ENCODE data around the gene CDH20.

CDH20 gene

GRCh38 chr18:61371111-61371510 is 37.9 kb downstream of the CDH20 start:
- peaks cover 7% of the 10 kb centered on the region for H3K9me3 Mint-ChIP-seq

GRCh38 chr18:61379827-61380226 is 46.6 kb downstream of the CDH20 start:
- Mint-ChIP-seq H3K4me3 (no peak overlapping the region), H3K4me1 (ENCODE audit: low read depth) (no peaks in the 10 kb centered on the region), H3K27ac (no peak overlapping the region), H3K27me3 (peaks cover 4% of the 10 kb centered on the region), H3K36me3 (ENCODE audit: low read depth) (no peaks in the 10 kb centered on the region), H3K9me3 (peaks cover 7% of the 10 kb centered on the region)

More at GRCh38 chr18:61371111-61371510, 37.9 kb downstream of the CDH20 start:
- Mint-ChIP-seq H3K4me1 (ENCODE audit: low read depth) (no peaks in the 10 kb centered on the region), H3K36me3 (ENCODE audit: low read depth) (no peaks in the 10 kb centered on the region), H3K4me3 (no peak overlapping the region), H3K27ac (no peak overlapping the region), H3K27me3 (peaks cover 17% of the 10 kb centered on the region)

- Mint-ChIP-seq H3K4me3 (no peak overlapping the region), H3K36me3 (ENCODE audit: low read depth) (no peaks in the 10 kb centered on the region), H3K9me3 (no peaks in the 10 kb centered on the region), H3K4me1 (ENCODE audit: low read depth) (no peaks in the 10 kb centered on the region), H3K27ac (no peak overlapping the region), H3K27me3 (no peaks in the 10 kb centered on the region)
Measured at GRCh38 chr18:61388010-61388409, 54.8 kb downstream of the CDH20 start.

GRCh38 chr18:61394983-61395382 is 61.8 kb downstream of the CDH20 start:
- H3K36me3 Mint-ChIP-seq (ENCODE audit: low read depth): no peaks in the 10 kb centered on the region
- no peaks in the 10 kb centered on the region for H3K4me1 Mint-ChIP-seq (ENCODE audit: low read depth)
- peaks cover 4% of the 10 kb centered on the region for H3K27me3 Mint-ChIP-seq
- no peak overlapping the region for H3K27ac Mint-ChIP-seq
- H3K4me3 Mint-ChIP-seq: no peak overlapping the region
- no peaks in the 10 kb centered on the region for H3K9me3 Mint-ChIP-seq

GRCh38 chr18:61397222-61397621 is 64.0 kb downstream of the CDH20 start:
- no peaks in the 10 kb centered on the region for H3K4me1 Mint-ChIP-seq (ENCODE audit: low read depth)
- H3K36me3 Mint-ChIP-seq (ENCODE audit: low read depth): no peaks in the 10 kb centered on the region
- H3K9me3 Mint-ChIP-seq: no peaks in the 10 kb centered on the region
- no peak overlapping the region for H3K27ac Mint-ChIP-seq
- H3K27me3 Mint-ChIP-seq: peaks cover 4% of the 10 kb centered on the region
- H3K4me3 Mint-ChIP-seq: no peak overlapping the region

GRCh38 chr18:61398961-61399705 is 65.9 kb downstream of the CDH20 start:
- Mint-ChIP-seq H3K27ac (no peak overlapping the region), H3K36me3 (ENCODE audit: low read depth) (no peaks in the 10 kb centered on the region), H3K27me3 (peaks cover 4% of the 10 kb centered on the region), H3K9me3 (no peaks in the 10 kb centered on the region), H3K4me1 (ENCODE audit: low read depth) (no peaks in the 10 kb centered on the region), H3K4me3 (no peak overlapping the region)

- no peaks in the 10 kb centered on the region for H3K36me3 Mint-ChIP-seq (ENCODE audit: low read depth)
- H3K27ac Mint-ChIP-seq: no peak overlapping the region
- no peaks in the 10 kb centered on the region for H3K9me3 Mint-ChIP-seq
- H3K27me3 Mint-ChIP-seq: peaks cover 4% of the 10 kb centered on the region
- H3K4me3 Mint-ChIP-seq: no peak overlapping the region
- no peaks in the 10 kb centered on the region for H3K4me1 Mint-ChIP-seq (ENCODE audit: low read depth)
Measured at GRCh38 chr18:61400016-61400635, 66.9 kb downstream of the CDH20 start.

GRCh38 chr18:61400716-61401115 is 67.5 kb downstream of the CDH20 start:
- Mint-ChIP-seq H3K9me3 (no peaks in the 10 kb centered on the region), H3K4me3 (no peak overlapping the region), H3K4me1 (ENCODE audit: low read depth) (no peaks in the 10 kb centered on the region), H3K27me3 (peaks cover 4% of the 10 kb centered on the region), H3K36me3 (ENCODE audit: low read depth) (no peaks in the 10 kb centered on the region), H3K27ac (no peak overlapping the region)

GRCh38 chr18:61402726-61403125 is 69.5 kb downstream of the CDH20 start:
- no peak overlapping the region for H3K27ac Mint-ChIP-seq
- no peaks in the 10 kb centered on the region for H3K27me3 Mint-ChIP-seq
- no peak overlapping the region for H3K4me3 Mint-ChIP-seq
- no peaks in the 10 kb centered on the region for H3K4me1 Mint-ChIP-seq (ENCODE audit: low read depth)
- no peaks in the 10 kb centered on the region for H3K36me3 Mint-ChIP-seq (ENCODE audit: low read depth)
- peaks cover 4% of the 10 kb centered on the region for H3K9me3 Mint-ChIP-seq

GRCh38 chr18:61413396-61413795 is 80.2 kb downstream of the CDH20 start:
- Mint-ChIP-seq H3K4me1 (ENCODE audit: low read depth) (no peaks in the 10 kb centered on the region), H3K36me3 (ENCODE audit: low read depth) (no peaks in the 10 kb centered on the region), H3K4me3 (no peak overlapping the region), H3K27ac (no peak overlapping the region), H3K9me3 (no peaks in the 10 kb centered on the region), H3K27me3 (no peaks in the 10 kb centered on the region)

GRCh38 chr18:61414086-61414485 is 80.9 kb downstream of the CDH20 start:
- H3K4me3 Mint-ChIP-seq: no peak overlapping the region

GRCh38 chr18:61419763-61420162 is 86.5 kb downstream of the CDH20 start:
- H3K9me3 Mint-ChIP-seq: no peaks in the 10 kb centered on the region
- H3K27ac Mint-ChIP-seq: no peak overlapping the region
- H3K4me1 Mint-ChIP-seq (ENCODE audit: low read depth): no peaks in the 10 kb centered on the region
- H3K36me3 Mint-ChIP-seq (ENCODE audit: low read depth): no peaks in the 10 kb centered on the region
- no peak overlapping the region for H3K4me3 Mint-ChIP-seq
- H3K27me3 Mint-ChIP-seq: no peaks in the 10 kb centered on the region

More at GRCh38 chr18:61414086-61414485, 80.9 kb downstream of the CDH20 start:
- Mint-ChIP-seq H3K4me1 (ENCODE audit: low read depth) (no peaks in the 10 kb centered on the region), H3K27me3 (no peaks in the 10 kb centered on the region), H3K9me3 (no peaks in the 10 kb centered on the region), H3K27ac (no peak overlapping the region), H3K36me3 (ENCODE audit: low read depth) (no peaks in the 10 kb centered on the region)

- H3K27ac Mint-ChIP-seq: no peak overlapping the region
- H3K4me1 Mint-ChIP-seq (ENCODE audit: low read depth): no peaks in the 10 kb centered on the region
- no peak overlapping the region for H3K4me3 Mint-ChIP-seq
- no peaks in the 10 kb centered on the region for H3K27me3 Mint-ChIP-seq
- H3K36me3 Mint-ChIP-seq (ENCODE audit: low read depth): no peaks in the 10 kb centered on the region
- no peaks in the 10 kb centered on the region for H3K9me3 Mint-ChIP-seq
Measured at GRCh38 chr18:61420218-61420885, 87.1 kb downstream of the CDH20 start.

- H3K4me3 Mint-ChIP-seq: no peak overlapping the region
- no peaks in the 10 kb centered on the region for H3K36me3 Mint-ChIP-seq (ENCODE audit: low read depth)
Measured at GRCh38 chr18:61426492-61427053, 93.3 kb downstream of the CDH20 start.

GRCh38 chr18:61428266-61428665 is 95.0 kb downstream of the CDH20 start:
- Mint-ChIP-seq H3K27me3 (no peaks in the 10 kb centered on the region), H3K36me3 (ENCODE audit: low read depth) (no peaks in the 10 kb centered on the region), H3K4me3 (no peak overlapping the region), H3K4me1 (ENCODE audit: low read depth) (no peaks in the 10 kb centered on the region), H3K27ac (no peak overlapping the region), H3K9me3 (no peaks in the 10 kb centered on the region)

More at GRCh38 chr18:61426492-61427053, 93.3 kb downstream of the CDH20 start:
- Mint-ChIP-seq H3K27ac (no peak overlapping the region), H3K4me1 (ENCODE audit: low read depth) (no peaks in the 10 kb centered on the region), H3K9me3 (no peaks in the 10 kb centered on the region), H3K27me3 (no peaks in the 10 kb centered on the region)

All from stimulated activated naive CD8-positive, alpha-beta T cell treated with anti-CD3 and anti-CD28 coated beads, Interleukin-15, Interleukin-2, amounts not matched to agents 100 ng/mL and 50 ng/mL, for 24 hours (primary cell).